ENCODE measurements around the gene ATXN3.

ATXN3 gene

DNA sequence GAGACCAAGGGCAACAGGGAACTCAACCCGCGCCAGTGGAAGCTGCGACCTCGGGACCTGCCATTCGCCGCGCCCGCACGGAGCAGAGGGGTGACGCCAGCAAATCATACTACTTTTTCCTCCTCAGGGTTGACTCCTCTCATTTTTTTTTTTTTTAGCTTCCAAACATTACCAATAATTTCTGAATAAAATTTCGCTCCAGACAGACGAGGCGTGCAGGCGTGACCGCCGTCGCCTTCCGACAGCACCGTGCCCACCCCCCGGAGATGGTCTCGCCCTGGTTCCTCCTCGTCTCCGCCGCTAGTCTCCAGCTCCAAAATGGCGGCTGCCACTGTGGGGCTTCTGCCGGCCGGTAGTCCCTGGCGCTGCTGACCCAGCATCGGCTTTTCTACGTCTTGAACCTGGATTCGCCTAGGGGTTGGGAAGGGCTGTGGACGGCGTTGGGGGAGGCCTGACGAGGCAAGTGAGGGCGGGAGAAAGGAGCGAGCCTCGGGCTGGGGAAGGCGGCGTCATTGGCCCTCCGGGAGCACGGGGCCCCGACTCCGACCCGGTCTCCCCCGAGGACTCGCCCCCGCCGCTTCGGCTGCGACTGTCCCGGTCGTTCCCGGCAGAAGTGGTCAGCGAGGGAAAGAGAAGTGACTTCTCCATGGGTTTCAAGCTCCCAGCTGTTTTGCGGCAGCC lies 15.4 kb upstream of the ATXN3 start, which contains the start of the genes CPSF2 and NDUFB1 (continued):
- TF ChIP-seq, protein P1, sequence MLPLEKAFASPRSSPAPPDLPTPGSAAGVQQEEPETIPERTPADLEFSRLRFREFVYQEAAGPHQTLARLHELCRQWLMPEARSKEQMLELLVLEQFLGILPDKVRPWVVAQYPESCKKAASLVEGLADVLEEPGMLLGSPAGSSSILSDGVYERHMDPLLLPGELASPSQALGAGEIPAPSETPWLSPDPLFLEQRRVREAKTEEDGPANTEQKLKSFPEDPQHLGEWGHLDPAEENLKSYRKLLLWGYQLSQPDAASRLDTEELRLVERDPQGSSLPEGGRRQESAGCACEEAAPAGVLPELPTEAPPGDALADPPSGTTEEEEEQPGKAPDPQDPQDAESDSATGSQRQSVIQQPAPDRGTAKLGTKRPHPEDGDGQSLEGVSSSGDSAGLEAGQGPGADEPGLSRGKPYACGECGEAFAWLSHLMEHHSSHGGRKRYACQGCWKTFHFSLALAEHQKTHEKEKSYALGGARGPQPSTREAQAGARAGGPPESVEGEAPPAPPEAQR (tag by site-specific recombination; IDR thresholded peaks at IDR 0.05) = peak; percentile 83
- TF ChIP-seq ZNF777 (tag by site-specific recombination; IDR thresholded peaks at IDR 0.05; ENCODE audit: borderline replicate concordance) (peak; percentile 89), WT1 (tag by site-specific recombination; IDR thresholded peaks at IDR 0.05) (peak; percentile 10; the same call in 1 of the 2 replicates), OSR2 (tag by site-specific recombination; IDR thresholded peaks at IDR 0.05) (peak; percentile 56; the same call in 1 of the 2 replicates), TCF7L2 (IDR thresholded peaks at IDR 0.05; ENCODE audit: borderline replicate concordance, low read depth, low read length) (0 out of 2 replicates have a peak, but pooled peaks have one; percentile 10), ZNF138 (tag by site-specific recombination; IDR thresholded peaks at IDR 0.05; ENCODE audit: borderline replicate concordance) (no peak), ZNF394 (tag by site-specific recombination; IDR thresholded peaks at IDR 0.05; ENCODE audit: borderline replicate concordance) (peak; percentile 54; the same call in 1 of the 2 replicates), ZNF324 (tag by site-specific recombination; IDR thresholded peaks at IDR 0.05) (peak; percentile 93), ZNF548 (tag by site-specific recombination; IDR thresholded peaks at IDR 0.05) (no peak), ZNF629 (tag by site-specific recombination; IDR thresholded peaks at IDR 0.05) (peak; percentile 84), ZNF610 (tag by site-specific recombination; IDR thresholded peaks at IDR 0.05; ENCODE audit: borderline replicate concordance) (no peak), REPIN1 (tag by site-specific recombination; IDR thresholded peaks at IDR 0.05; ENCODE audit: low read depth) (0 out of 2 replicates have a peak, but pooled peaks have one; percentile 28), ZBTB48 (tag by site-specific recombination; IDR thresholded peaks at IDR 0.05) (peak; percentile 77; the same call in 1 of the 2 replicates), ZNF76 (tag by site-specific recombination; IDR thresholded peaks at IDR 0.05; ENCODE audit: borderline replicate concordance, low read depth) (peak; percentile 84), ZNF146 (tag by site-specific recombination; IDR thresholded peaks at IDR 0.05) (peak; percentile 3), ZSCAN30 (tag by site-specific recombination; IDR thresholded peaks at IDR 0.05) (peak; percentile 44; the same call in 1 of the 2 replicates)
- TF ChIP-seq, protein P2, sequence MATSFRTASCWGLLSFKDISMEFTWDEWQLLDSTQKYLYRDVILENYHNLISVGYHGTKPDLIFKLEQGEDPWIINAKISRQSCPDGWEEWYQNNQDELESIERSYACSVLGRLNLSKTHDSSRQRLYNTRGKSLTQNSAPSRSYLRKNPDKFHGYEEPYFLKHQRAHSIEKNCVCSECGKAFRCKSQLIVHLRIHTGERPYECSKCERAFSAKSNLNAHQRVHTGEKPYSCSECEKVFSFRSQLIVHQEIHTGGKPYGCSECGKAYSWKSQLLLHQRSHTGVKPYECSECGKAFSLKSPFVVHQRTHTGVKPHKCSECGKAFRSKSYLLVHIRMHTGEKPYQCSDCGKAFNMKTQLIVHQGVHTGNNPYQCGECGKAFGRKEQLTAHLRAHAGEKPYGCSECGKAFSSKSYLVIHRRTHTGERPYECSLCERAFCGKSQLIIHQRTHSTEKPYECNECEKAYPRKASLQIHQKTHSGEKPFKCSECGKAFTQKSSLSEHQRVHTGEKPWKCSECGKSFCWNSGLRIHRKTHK (tag by site-specific recombination; IDR thresholded peaks at IDR 0.05) = no peak
- TF ChIP-seq, protein P3, sequence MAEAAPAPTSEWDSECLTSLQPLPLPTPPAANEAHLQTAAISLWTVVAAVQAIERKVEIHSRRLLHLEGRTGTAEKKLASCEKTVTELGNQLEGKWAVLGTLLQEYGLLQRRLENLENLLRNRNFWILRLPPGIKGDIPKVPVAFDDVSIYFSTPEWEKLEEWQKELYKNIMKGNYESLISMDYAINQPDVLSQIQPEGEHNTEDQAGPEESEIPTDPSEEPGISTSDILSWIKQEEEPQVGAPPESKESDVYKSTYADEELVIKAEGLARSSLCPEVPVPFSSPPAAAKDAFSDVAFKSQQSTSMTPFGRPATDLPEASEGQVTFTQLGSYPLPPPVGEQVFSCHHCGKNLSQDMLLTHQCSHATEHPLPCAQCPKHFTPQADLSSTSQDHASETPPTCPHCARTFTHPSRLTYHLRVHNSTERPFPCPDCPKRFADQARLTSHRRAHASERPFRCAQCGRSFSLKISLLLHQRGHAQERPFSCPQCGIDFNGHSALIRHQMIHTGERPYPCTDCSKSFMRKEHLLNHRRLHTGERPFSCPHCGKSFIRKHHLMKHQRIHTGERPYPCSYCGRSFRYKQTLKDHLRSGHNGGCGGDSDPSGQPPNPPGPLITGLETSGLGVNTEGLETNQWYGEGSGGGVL (tag by site-specific recombination; IDR thresholded peaks at IDR 0.05) = peak; percentile 19; the same call in 1 of the 2 replicates
- TF ChIP-seq, protein P4, sequence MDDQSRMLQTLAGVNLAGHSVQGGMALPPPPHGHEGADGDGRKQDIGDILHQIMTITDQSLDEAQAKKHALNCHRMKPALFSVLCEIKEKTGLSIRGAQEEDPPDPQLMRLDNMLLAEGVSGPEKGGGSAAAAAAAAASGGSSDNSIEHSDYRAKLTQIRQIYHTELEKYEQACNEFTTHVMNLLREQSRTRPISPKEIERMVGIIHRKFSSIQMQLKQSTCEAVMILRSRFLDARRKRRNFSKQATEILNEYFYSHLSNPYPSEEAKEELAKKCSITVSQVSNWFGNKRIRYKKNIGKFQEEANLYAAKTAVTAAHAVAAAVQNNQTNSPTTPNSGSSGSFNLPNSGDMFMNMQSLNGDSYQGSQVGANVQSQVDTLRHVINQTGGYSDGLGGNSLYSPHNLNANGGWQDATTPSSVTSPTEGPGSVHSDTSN (CRISPR knock-in tag; IDR thresholded peaks at IDR 0.05) = peak; percentile 64; the same call in 1 of the 2 replicates
- TF ChIP-seq, protein P5, sequence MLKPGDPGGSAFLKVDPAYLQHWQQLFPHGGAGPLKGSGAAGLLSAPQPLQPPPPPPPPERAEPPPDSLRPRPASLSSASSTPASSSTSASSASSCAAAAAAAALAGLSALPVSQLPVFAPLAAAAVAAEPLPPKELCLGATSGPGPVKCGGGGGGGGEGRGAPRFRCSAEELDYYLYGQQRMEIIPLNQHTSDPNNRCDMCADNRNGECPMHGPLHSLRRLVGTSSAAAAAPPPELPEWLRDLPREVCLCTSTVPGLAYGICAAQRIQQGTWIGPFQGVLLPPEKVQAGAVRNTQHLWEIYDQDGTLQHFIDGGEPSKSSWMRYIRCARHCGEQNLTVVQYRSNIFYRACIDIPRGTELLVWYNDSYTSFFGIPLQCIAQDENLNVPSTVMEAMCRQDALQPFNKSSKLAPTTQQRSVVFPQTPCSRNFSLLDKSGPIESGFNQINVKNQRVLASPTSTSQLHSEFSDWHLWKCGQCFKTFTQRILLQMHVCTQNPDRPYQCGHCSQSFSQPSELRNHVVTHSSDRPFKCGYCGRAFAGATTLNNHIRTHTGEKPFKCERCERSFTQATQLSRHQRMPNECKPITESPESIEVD (tag by site-specific recombination; IDR thresholded peaks at IDR 0.05) = no peak
- TF ChIP-seq, protein P6, sequence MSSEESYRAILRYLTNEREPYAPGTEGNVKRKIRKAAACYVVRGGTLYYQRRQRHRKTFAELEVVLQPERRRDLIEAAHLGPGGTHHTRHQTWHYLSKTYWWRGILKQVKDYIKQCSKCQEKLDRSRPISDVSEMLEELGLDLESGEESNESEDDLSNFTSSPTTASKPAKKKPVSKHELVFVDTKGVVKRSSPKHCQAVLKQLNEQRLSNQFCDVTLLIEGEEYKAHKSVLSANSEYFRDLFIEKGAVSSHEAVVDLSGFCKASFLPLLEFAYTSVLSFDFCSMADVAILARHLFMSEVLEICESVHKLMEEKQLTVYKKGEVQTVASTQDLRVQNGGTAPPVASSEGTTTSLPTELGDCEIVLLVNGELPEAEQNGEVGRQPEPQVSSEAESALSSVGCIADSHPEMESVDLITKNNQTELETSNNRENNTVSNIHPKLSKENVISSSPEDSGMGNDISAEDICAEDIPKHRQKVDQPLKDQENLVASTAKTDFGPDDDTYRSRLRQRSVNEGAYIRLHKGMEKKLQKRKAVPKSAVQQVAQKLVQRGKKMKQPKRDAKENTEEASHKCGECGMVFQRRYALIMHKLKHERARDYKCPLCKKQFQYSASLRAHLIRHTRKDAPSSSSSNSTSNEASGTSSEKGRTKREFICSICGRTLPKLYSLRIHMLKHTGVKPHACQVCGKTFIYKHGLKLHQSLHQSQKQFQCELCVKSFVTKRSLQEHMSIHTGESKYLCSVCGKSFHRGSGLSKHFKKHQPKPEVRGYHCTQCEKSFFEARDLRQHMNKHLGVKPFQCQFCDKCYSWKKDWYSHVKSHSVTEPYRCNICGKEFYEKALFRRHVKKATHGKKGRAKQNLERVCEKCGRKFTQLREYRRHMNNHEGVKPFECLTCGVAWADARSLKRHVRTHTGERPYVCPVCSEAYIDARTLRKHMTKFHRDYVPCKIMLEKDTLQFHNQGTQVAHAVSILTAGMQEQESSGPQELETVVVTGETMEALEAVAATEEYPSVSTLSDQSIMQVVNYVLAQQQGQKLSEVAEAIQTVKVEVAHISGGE (tag by site-specific recombination; conservative IDR thresholded peaks at IDR 0.05; ENCODE audit: low read depth) = peak; percentile 44; the same call in 1 of the 2 replicates
- TF ChIP-seq, protein P7, sequence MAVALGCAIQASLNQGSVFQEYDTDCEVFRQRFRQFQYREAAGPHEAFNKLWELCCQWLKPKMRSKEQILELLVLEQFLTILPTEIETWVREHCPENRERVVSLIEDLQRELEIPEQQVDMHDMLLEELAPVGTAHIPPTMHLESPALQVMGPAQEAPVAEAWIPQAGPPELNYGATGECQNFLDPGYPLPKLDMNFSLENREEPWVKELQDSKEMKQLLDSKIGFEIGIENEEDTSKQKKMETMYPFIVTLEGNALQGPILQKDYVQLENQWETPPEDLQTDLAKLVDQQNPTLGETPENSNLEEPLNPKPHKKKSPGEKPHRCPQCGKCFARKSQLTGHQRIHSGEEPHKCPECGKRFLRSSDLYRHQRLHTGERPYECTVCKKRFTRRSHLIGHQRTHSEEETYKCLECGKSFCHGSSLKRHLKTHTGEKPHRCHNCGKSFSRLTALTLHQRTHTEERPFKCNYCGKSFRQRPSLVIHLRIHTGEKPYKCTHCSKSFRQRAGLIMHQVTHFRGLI (tag by site-specific recombination; IDR thresholded peaks at IDR 0.05) = no peak
- TF ChIP-seq, protein P8, sequence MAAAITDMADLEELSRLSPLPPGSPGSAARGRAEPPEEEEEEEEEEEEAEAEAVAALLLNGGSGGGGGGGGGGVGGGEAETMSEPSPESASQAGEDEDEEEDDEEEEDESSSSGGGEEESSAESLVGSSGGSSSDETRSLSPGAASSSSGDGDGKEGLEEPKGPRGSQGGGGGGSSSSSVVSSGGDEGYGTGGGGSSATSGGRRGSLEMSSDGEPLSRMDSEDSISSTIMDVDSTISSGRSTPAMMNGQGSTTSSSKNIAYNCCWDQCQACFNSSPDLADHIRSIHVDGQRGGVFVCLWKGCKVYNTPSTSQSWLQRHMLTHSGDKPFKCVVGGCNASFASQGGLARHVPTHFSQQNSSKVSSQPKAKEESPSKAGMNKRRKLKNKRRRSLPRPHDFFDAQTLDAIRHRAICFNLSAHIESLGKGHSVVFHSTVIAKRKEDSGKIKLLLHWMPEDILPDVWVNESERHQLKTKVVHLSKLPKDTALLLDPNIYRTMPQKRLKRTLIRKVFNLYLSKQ (tag by site-specific recombination; IDR thresholded peaks at IDR 0.05; ENCODE audit: borderline replicate concordance) = no peak
